Sigmoid colon (tissue), 7 donors: ENCODE data around the gene DSCAM. TPM values are rescaled to one million over a fixed set of nuclear protein-coding genes. Genes with fewer than 3 reads are reported as not detected.

Source experiments
- DNase-seq: peaks from one replicate; pipeline ENCODE4 v3.0.0-alpha.2; 2019
- H3K27ac ChIP-seq, 4 donors: fragments of 200-600 bp; sonication (generic); one replicate each; pipeline ENCODE4 v1.5.1; 2016 to 2019; ENCODE audit warnings: mild to moderate bottlenecking in 1 of 4
- H3K27me3 ChIP-seq, 3 donors: fragments of 200-600 bp; sonication (generic); one replicate each; pipeline ENCODE4 v1.5.1; 2019; ENCODE audit warnings: mild to moderate bottlenecking in 1 of 3
- H3K36me3 ChIP-seq, 4 donors: fragments of 200-600 bp; sonication (generic); one replicate each; pipeline ENCODE4 v1.5.1; 2016 to 2019
- H3K4me1 ChIP-seq, 4 donors: fragments of 200-600 bp; sonication (generic); one replicate each; pipeline ENCODE4 v1.5.1; 2017 to 2019
- H3K4me3 ChIP-seq, 4 donors: fragments of 200-600 bp; sonication (generic); one replicate each; pipeline ENCODE4 v1.5.1; 2017 to 2019; ENCODE audit warnings: mild to moderate bottlenecking in 2 of 4, moderate library complexity in 1 of 4
- H3K9me3 ChIP-seq, 4 donors: fragments of 200-600 bp in 3 of 4; sonication (generic) in 3 of 4; one replicate each; pipeline versions ENCODE4 v1.5.1 to v1.6.1; 2013 to 2019
- CTCF ChIP-seq, 4 experiments: fragments of 450-650 bp in 3 of 4; fragments of 200-600 bp in 1 of 4; IDR thresholded peaks; one replicate each; pipeline ENCODE4 v1.5.1; 2016 to 2019; ENCODE audit warnings: antibody characterized with exemption in 4 of 4, mild to moderate bottlenecking in 3 of 4, moderate library complexity in 2 of 4
- EP300 ChIP-seq, 4 donors: sonication (generic); formaldehyde crosslinking; IDR thresholded peaks; one replicate each; pipeline ENCODE4 v1.6.1; 2017; ENCODE audit warnings: antibody characterized with exemption in 4 of 4
- POLR2A ChIP-seq, 2 donors: fragments of 450-650 bp; IDR thresholded peaks; one replicate each; pipeline ENCODE4 v1.6.1; 2016; ENCODE audit warnings: antibody characterized with exemption in 2 of 2, mild to moderate bottlenecking in 2 of 2, moderate library complexity in 2 of 2
- POLR2AphosphoS5 ChIP-seq, 4 donors: sonication (generic); formaldehyde crosslinking; IDR thresholded peaks; one replicate each; pipeline ENCODE4 v1.6.1; 2017; ENCODE audit warnings: antibody characterized with exemption in 4 of 4
- WGBS, 2 donors: extraction: QIAGEN DNeasy Blood & Tissue Kit; methylation state at CpG; one replicate each; pipeline ENCODE4 v1.1.7; 2013; 5-methylcytosine and 5-hydroxymethylcytosine counted together
- intact Hi-C: fragments of 100-400 bp; cut with DNase I; formaldehyde crosslinking; loops from one replicate; pipeline ENCODE4 v1.15.1; 2023
- polyA plus RNA-seq, 3 donors: library from polyadenylated mRNA; stranded (reverse); fragments of 200-250 nt; gene quantifications; one replicate each; pipeline ENCODE4 v1.2.3, GENCODE V29; 2013
- total RNA-seq, 4 donors: library from RNA; depleted of rRNA; stranded (reverse); fragments of >200 nt; gene quantifications; one replicate each; pipeline ENCODE4 v1.1.0, GENCODE V29; 2016
- donor health status: healthy with polysubstance abuse.
- donor health status: Bipolar disorder and iron deficiency.
- donor health status: healthy.

Gene DSCAM
- total and polyA plus RNA-seq, 7 donors: 0.17 to 0.55 (median 0.33) TPM; not detected in 2

- TF ChIP-seq EP300 (IDR thresholded peaks at IDR 0.05) (no peak), POLR2A (IDR thresholded peaks at IDR 0.05) (no peak), CTCF (IDR thresholded peaks at IDR 0.05) (no peak), POLR2AphosphoS5 (IDR thresholded peaks at IDR 0.05) (no peak)
- Histone ChIP-seq H3K27me3 (no peaks in the 10 kb centered on the region), H3K27ac (no peak overlapping the region), H3K4me1 (no peaks in the 10 kb centered on the region), H3K36me3 (no peaks in the 10 kb centered on the region), H3K4me3 (no peak overlapping the region), H3K9me3 (peaks cover 0 to 3% (median 0%) of the 10 kb centered on the region in 4 donors)
- intact Hi-C loops: no loop called here
- 68 to 82% methylated on average over 1 of the region's 1 CpG for whole genome bisulfite sequencing, 2 donors
- no peak for DNase-seq
Observed at GRCh38 chr21:40680311-40680710, 166.6 kb downstream of the DSCAM start.

GRCh38 chr21:40678681-40679284 lies 168.2 kb downstream of the DSCAM start:
- Histone ChIP-seq H3K4me1 (no peaks in the 10 kb centered on the region), H3K9me3 (peaks cover 0 to 3% (median 0%) of the 10 kb centered on the region in 4 donors)
- TF ChIP-seq EP300 (IDR thresholded peaks at IDR 0.05) (no peak), POLR2A (IDR thresholded peaks at IDR 0.05) (no peak), POLR2AphosphoS5 (IDR thresholded peaks at IDR 0.05) (no peak), CTCF (IDR thresholded peaks at IDR 0.05) (no peak)

GRCh38 chr21:40675017-40675416 lies 171.9 kb downstream of the DSCAM start:
- H3K27ac ChIP-seq: no peak overlapping the region
- TF ChIP-seq EP300 (IDR thresholded peaks at IDR 0.05) (no peak), POLR2AphosphoS5 (IDR thresholded peaks at IDR 0.05) (no peak), CTCF (IDR thresholded peaks at IDR 0.05) (no peak), POLR2A (IDR thresholded peaks at IDR 0.05) (no peak)
- no peaks in the 10 kb centered on the region for H3K9me3 ChIP-seq
- WGBS, 2 donors: 75 to 90% methylated on average over 8 of the region's 8 CpGs
- intact Hi-C loops: no loop called here
- no peak overlapping the region for H3K4me3 ChIP-seq
- no peak for DNase-seq
- H3K4me1 ChIP-seq: no peaks in the 10 kb centered on the region
- no peaks in the 10 kb centered on the region for H3K36me3 ChIP-seq
- no peaks in the 10 kb centered on the region for H3K27me3 ChIP-seq

More at GRCh38 chr21:40678681-40679284, 168.2 kb downstream of the DSCAM start:
- DNase-seq: no peak
- WGBS, 2 donors: 71 to 75% methylated on average over 8 of the region's 8 CpGs
- no peaks in the 10 kb centered on the region for H3K27me3 ChIP-seq
- H3K27ac ChIP-seq: no peak overlapping the region
- no peak overlapping the region for H3K4me3 ChIP-seq
- H3K36me3 ChIP-seq: no peaks in the 10 kb centered on the region
- intact Hi-C loops: no loop called here

GRCh38 chr21:40672602-40673001 lies 174.4 kb downstream of the DSCAM start:
- 71 to 76% methylated on average over 2 of the region's 2 CpGs for WGBS, 2 donors
- no peaks in the 10 kb centered on the region for H3K4me1 ChIP-seq
- TF ChIP-seq POLR2A (IDR thresholded peaks at IDR 0.05): no peak
- intact Hi-C loops: no loop called here
- no peak for DNase-seq
- H3K27ac ChIP-seq: no peak overlapping the region
- H3K9me3 ChIP-seq: no peaks in the 10 kb centered on the region
- no peak overlapping the region for H3K4me3 ChIP-seq
- H3K27me3 ChIP-seq: no peaks in the 10 kb centered on the region
- H3K36me3 ChIP-seq: no peaks in the 10 kb centered on the region

GRCh38 chr21:40671716-40672115 lies 175.2 kb downstream of the DSCAM start:
- Histone ChIP-seq H3K4me1 (no peaks in the 10 kb centered on the region), H3K9me3 (no peaks in the 10 kb centered on the region), H3K4me3 (no peak overlapping the region), H3K36me3 (no peaks in the 10 kb centered on the region), H3K27me3 (no peaks in the 10 kb centered on the region), H3K27ac (no peak overlapping the region)
- no peak for DNase-seq
- TF ChIP-seq POLR2A (IDR thresholded peaks at IDR 0.05): no peak
- TF ChIP-seq POLR2AphosphoS5 (IDR thresholded peaks at IDR 0.05): no peak
- no peak for TF ChIP-seq EP300 (IDR thresholded peaks at IDR 0.05)
- no peak for TF ChIP-seq CTCF (IDR thresholded peaks at IDR 0.05)
- intact Hi-C loops: no loop called here
- WGBS, 2 donors: 80 to 85% methylated on average over 2 of the region's 2 CpGs
